Endodermal cell (in vitro differentiated cells): ENCODE data around the gene CAMSAP1. TPM values are rescaled to one million over a fixed set of nuclear protein-coding genes. Genes with fewer than 3 reads are reported as not detected.

Experiments
- DNase-seq: peaks from one replicate; pipeline ENCODE4 v3.0.0-alpha.2; 2017
- H3K27ac ChIP-seq: 2 replicates; pipeline ENCODE4 v1.5.1; 2013; ENCODE audit warnings: mild to moderate bottlenecking, low read depth, low read length, moderate library complexity
- H3K27me3 ChIP-seq: 2 replicates; pipeline ENCODE4 v1.6.1; 2013; ENCODE audit warnings: mild to moderate bottlenecking, low read length, moderate library complexity; ENCODE audit not compliant: insufficient read depth, control insufficient read depth, poor library complexity, severe bottlenecking
- H3K36me3 ChIP-seq: 2 replicates; pipeline ENCODE4 v1.7.0; 2013; ENCODE audit warnings: mild to moderate bottlenecking, low read length, moderate library complexity; ENCODE audit not compliant: control insufficient read depth, insufficient read depth
- H3K4me1 ChIP-seq: one replicate; pipeline ENCODE4 v1.7.0; 2013; ENCODE audit warnings: low read length; ENCODE audit not compliant: control insufficient read depth, insufficient read depth
- H3K4me3 ChIP-seq: 2 replicates; pipeline ENCODE4 v1.5.1; 2013; ENCODE audit warnings: mild to moderate bottlenecking, low read length, moderate library complexity
- H3K9ac ChIP-seq: 2 replicates; pipeline ENCODE4 v1.6.1; 2013; ENCODE audit warnings: mild to moderate bottlenecking, low read length, moderate library complexity; ENCODE audit not compliant: poor library complexity, severe bottlenecking; ENCODE audit errors: extremely low read depth
- H3K9me3 ChIP-seq: 2 replicates; pipeline ENCODE4 v1.6.1; 2013; ENCODE audit warnings: mild to moderate bottlenecking, low read length, moderate library complexity; ENCODE audit not compliant: control insufficient read depth
- H3K27ac Mint-ChIP-seq: 2 replicates; pipeline ENCODE4 v1.8.0; 2020; ENCODE audit warnings: mixed read lengths
- H3K27me3 Mint-ChIP-seq: 2 replicates; pipeline ENCODE4 v1.8.0; 2021; ENCODE audit warnings: mild to moderate bottlenecking, mixed read lengths; ENCODE audit not compliant: insufficient read depth
- H3K36me3 Mint-ChIP-seq: 2 replicates; pipeline ENCODE4 v1.8.0; 2020; ENCODE audit warnings: low read depth, mixed read lengths
- H3K4me1 Mint-ChIP-seq: 2 replicates; pipeline ENCODE4 v1.8.0; 2020; ENCODE audit warnings: mixed read lengths
- H3K4me3 Mint-ChIP-seq: 2 replicates; pipeline ENCODE4 v1.8.0; 2020; ENCODE audit warnings: mild to moderate bottlenecking, moderate library complexity, mixed read lengths
- H3K9me3 Mint-ChIP-seq: 2 replicates; pipeline ENCODE4 v1.8.0; 2020; ENCODE audit warnings: mild to moderate bottlenecking, mixed read lengths
- WGBS, 2 experiments: methylation state at CpG; one replicate each; pipeline versions ENCODE4 v1.1.5 to v1.1.7; 2013; ENCODE audit warnings: missing lambda C conversion rate in 2 of 2, mixed read lengths in 1 of 2; ENCODE audit not compliant: insufficient coverage in 1 of 2, insufficient read length in 1 of 2; 5-methylcytosine and 5-hydroxymethylcytosine counted together
- total RNA-seq, 2 donors: library from RNA; stranded (reverse); fragmentation: NEBNext Ultra II Directional in 1 of 2; extraction: Animal tissue kit (Norgen Biotek cat#: 25700) in 1 of 2; gene quantifications; 2 replicates in 1 of 2; 3 replicates in 1 of 2; pipeline ENCODE4 v1.2.1, GENCODE V29; 2021
- TF ChIP-seq, protein P1 (sequence below): fragments of 200-600 bp; sonication (generic); conservative IDR thresholded peaks from 2 replicates; pipeline ENCODE4 v1.5.0; 2021; ENCODE audit warnings: antibody characterized with exemption, mild to moderate bottlenecking

CAMSAP1 gene
- total RNA-seq, 2 donors from 2014 or later = 40.1 to 43.1 TPM

DNA sequence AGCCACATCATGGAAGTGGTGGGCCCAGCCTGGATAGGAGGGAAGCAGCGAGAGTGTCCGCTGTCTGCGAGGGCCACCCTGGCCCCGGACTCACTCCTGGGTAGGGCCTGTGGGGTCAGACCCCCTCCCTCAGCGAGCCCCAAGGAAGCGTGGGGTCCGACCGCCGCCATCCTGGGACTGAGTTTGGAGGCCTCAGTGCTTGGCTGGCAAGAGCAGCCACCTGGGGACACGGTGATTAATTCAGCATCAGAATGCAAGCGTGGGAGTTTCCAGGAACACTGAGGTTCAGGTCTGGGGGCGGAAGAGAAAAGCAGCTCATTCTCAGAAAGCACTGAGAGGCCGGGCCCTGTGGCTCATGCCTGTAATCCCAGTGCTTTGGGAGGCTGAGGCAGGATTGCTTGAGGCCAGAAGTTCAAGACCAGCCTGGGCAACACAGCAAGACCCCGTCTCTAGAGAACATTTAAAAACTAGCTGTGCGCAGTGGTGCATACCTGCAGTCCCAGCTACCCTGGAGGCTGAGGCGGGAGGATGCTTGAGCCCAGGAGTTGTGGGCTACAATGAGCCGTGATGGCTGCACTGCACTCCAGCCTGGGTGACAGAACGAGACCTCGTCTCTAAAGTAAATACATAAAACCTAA, 18.3 kb upstream of the CAMSAP1 start:
- no peak overlapping the region for H3K4me3 ChIP-seq
- no peak for DNase-seq
- Mint-ChIP-seq H3K36me3 (peaks cover 16% of the 10 kb centered on the region), H3K27me3 (no peaks in the 10 kb centered on the region), H3K9me3 (no peaks in the 10 kb centered on the region), H3K4me3 (no peak overlapping the region), H3K27ac (no peak overlapping the region), H3K4me1 (no peaks in the 10 kb centered on the region)
- H3K27ac ChIP-seq = no peak overlapping the region
- no peaks in the 10 kb centered on the region for H3K4me1 ChIP-seq
- no peaks in the 10 kb centered on the region for H3K9me3 ChIP-seq
- 94 to 95% methylated on average over 13 to 19 of the region's 19 CpGs for WGBS, 2 experiments
- no peaks in the 10 kb centered on the region for H3K36me3 ChIP-seq
- H3K27me3 ChIP-seq = no peaks in the 10 kb centered on the region
- TF ChIP-seq, protein P1, sequence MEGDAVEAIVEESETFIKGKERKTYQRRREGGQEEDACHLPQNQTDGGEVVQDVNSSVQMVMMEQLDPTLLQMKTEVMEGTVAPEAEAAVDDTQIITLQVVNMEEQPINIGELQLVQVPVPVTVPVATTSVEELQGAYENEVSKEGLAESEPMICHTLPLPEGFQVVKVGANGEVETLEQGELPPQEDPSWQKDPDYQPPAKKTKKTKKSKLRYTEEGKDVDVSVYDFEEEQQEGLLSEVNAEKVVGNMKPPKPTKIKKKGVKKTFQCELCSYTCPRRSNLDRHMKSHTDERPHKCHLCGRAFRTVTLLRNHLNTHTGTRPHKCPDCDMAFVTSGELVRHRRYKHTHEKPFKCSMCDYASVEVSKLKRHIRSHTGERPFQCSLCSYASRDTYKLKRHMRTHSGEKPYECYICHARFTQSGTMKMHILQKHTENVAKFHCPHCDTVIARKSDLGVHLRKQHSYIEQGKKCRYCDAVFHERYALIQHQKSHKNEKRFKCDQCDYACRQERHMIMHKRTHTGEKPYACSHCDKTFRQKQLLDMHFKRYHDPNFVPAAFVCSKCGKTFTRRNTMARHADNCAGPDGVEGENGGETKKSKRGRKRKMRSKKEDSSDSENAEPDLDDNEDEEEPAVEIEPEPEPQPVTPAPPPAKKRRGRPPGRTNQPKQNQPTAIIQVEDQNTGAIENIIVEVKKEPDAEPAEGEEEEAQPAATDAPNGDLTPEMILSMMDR = no peak
- H3K9ac ChIP-seq = no peak overlapping the region

GRCh38 chr9:135924628-135925338, 17.4 kb upstream of the CAMSAP1 start:
- 93 to 94% methylated on average over 19 to 27 of the region's 27 CpGs for WGBS, 2 experiments
- H3K9ac ChIP-seq = no peak overlapping the region
- Mint-ChIP-seq H3K4me3 (no peak overlapping the region), H3K9me3 (no peaks in the 10 kb centered on the region), H3K4me1 (no peaks in the 10 kb centered on the region), H3K27me3 (no peaks in the 10 kb centered on the region), H3K27ac (no peak overlapping the region), H3K36me3 (peaks cover 13% of the 10 kb centered on the region)
- no peaks in the 10 kb centered on the region for H3K27me3 ChIP-seq
- no peaks in the 10 kb centered on the region for H3K36me3 ChIP-seq
- H3K4me1 ChIP-seq = no peaks in the 10 kb centered on the region
- H3K9me3 ChIP-seq = no peaks in the 10 kb centered on the region
- H3K4me3 ChIP-seq = no peak overlapping the region
- peak; percentile 60 for DNase-seq
- TF ChIP-seq, protein P1 = peak; percentile 40
- no peak overlapping the region for H3K27ac ChIP-seq

GRCh38 chr9:135923508-135923907, 16.2 kb upstream of the CAMSAP1 start:
- no peak for DNase-seq
- no peak overlapping the region for H3K27ac Mint-ChIP-seq
- peaks cover 3% of the 10 kb centered on the region for H3K27me3 Mint-ChIP-seq
- H3K36me3 ChIP-seq = no peaks in the 10 kb centered on the region
- no peak overlapping the region for H3K9ac ChIP-seq
- TF ChIP-seq, protein P1 = no peak
- peaks cover 9% of the 10 kb centered on the region for H3K9me3 Mint-ChIP-seq
- H3K4me1 ChIP-seq = no peaks in the 10 kb centered on the region
- H3K9me3 ChIP-seq = peaks cover 8% of the 10 kb centered on the region
- 94 to 97% methylated on average over 9 to 13 of the region's 13 CpGs for WGBS, 2 experiments
- no peak overlapping the region for H3K4me3 Mint-ChIP-seq
- H3K27me3 ChIP-seq = no peaks in the 10 kb centered on the region
- H3K27ac ChIP-seq = no peak overlapping the region
- H3K36me3 Mint-ChIP-seq = peaks cover 22% of the 10 kb centered on the region
- H3K4me1 Mint-ChIP-seq = no peaks in the 10 kb centered on the region
- no peak overlapping the region for H3K4me3 ChIP-seq
